ENCODE data around the gene GART. TPM values are rescaled to one million over a fixed set of nuclear protein-coding genes. Genes with fewer than 3 reads are reported as not detected.

The GART gene
- total and polyA plus RNA-seq, 4 donors, result 15.3 to 58.7 (median 46.9) TPM

GRCh38 chr21:33505833-33506232 is 36.1 kb downstream of the GART start:
- H3K9me3 ChIP-seq (ENCODE audit: control insufficient read depth in 4 of 4, insufficient read depth in 3 of 4, low read length in 3 of 4), result no peaks in the 10 kb centered on the region
- ATAC-seq (ENCODE audit: insufficient read depth, low FRiP score), result no peak
- no peak for DNase-seq
- no peak overlapping the region for H3K4me3 ChIP-seq
- H3K27ac ChIP-seq (ENCODE audit: low read depth in 1 of 2, low read length in 1 of 2), result no peak overlapping the region
- TF ChIP-seq CTCF (IDR thresholded peaks at IDR 0.05; ENCODE audit: control extremely low read depth, extremely low read depth), result no peak
- no peaks in the 10 kb centered on the region for H3K27me3 ChIP-seq (ENCODE audit: control insufficient read depth in 3 of 3, insufficient read depth in 3 of 3, low read length in 2 of 3)
- peaks cover 13 to 34% (median 21%) of the 10 kb centered on the region in 4 donors for H3K36me3 ChIP-seq (ENCODE audit: control insufficient read depth in 4 of 4, insufficient read depth in 4 of 4, low read length in 4 of 4)
- WGBS, 2 donors, result 96 to 97% methylated on average over 8 of the region's 8 CpGs
- no peak overlapping the region for H3K9ac ChIP-seq (ENCODE audit: insufficient read depth in 1 of 2, low read length in 2 of 2)
- H3K4me1 ChIP-seq (ENCODE audit: control insufficient read depth in 5 of 5, insufficient read depth in 5 of 5, low read length in 5 of 5), result no peaks in the 10 kb centered on the region

- H3K27me3 ChIP-seq (ENCODE audit: control insufficient read depth in 3 of 3, insufficient read depth in 3 of 3, low read length in 2 of 3), result no peaks in the 10 kb centered on the region
- no peak for ATAC-seq (ENCODE audit: insufficient read depth, low FRiP score)
- H3K4me1 ChIP-seq (ENCODE audit: control insufficient read depth in 5 of 5, insufficient read depth in 5 of 5, low read length in 5 of 5), result peaks cover 0 to 9% (median 0%) of the 10 kb centered on the region in 5 donors
- H3K9ac ChIP-seq (ENCODE audit: insufficient read depth in 1 of 2, low read length in 2 of 2), result no peak overlapping the region
- no peaks in the 10 kb centered on the region for H3K9me3 ChIP-seq (ENCODE audit: control insufficient read depth in 4 of 4, insufficient read depth in 3 of 4, low read length in 3 of 4)
- no peaks in the 10 kb centered on the region for H3K36me3 ChIP-seq (ENCODE audit: control insufficient read depth in 4 of 4, insufficient read depth in 4 of 4, low read length in 4 of 4)
- H3K4me3 ChIP-seq, result no peak overlapping the region
- WGBS, 2 donors, result 71 to 73% methylated on average over 7 of the region's 7 CpGs
- no peak overlapping the region for H3K27ac ChIP-seq (ENCODE audit: low read depth in 1 of 2, low read length in 1 of 2)
- DNase-seq, result no peak
- TF ChIP-seq CTCF (IDR thresholded peaks at IDR 0.05; ENCODE audit: control extremely low read depth, extremely low read depth), result no peak
Observed at GRCh38 chr21:33496345-33496744, 45.6 kb downstream of the GART start.

- WGBS, 2 donors, result 48 to 62% methylated on average over 4 of the region's 4 CpGs
- no peak for ATAC-seq (ENCODE audit: insufficient read depth, low FRiP score)
- Histone ChIP-seq H3K9me3 (ENCODE audit: control insufficient read depth in 4 of 4, insufficient read depth in 3 of 4, low read length in 3 of 4) (no peaks in the 10 kb centered on the region), H3K36me3 (ENCODE audit: control insufficient read depth in 4 of 4, insufficient read depth in 4 of 4, low read length in 4 of 4) (no peaks in the 10 kb centered on the region), H3K27ac (ENCODE audit: low read depth in 1 of 2, low read length in 1 of 2) (no peak overlapping the region), H3K9ac (ENCODE audit: insufficient read depth in 1 of 2, low read length in 2 of 2) (no peak overlapping the region), H3K4me3 (no peak overlapping the region), H3K27me3 (ENCODE audit: control insufficient read depth in 3 of 3, insufficient read depth in 3 of 3, low read length in 2 of 3) (no peaks in the 10 kb centered on the region), H3K4me1 (ENCODE audit: control insufficient read depth in 5 of 5, insufficient read depth in 5 of 5, low read length in 5 of 5) (peaks cover 0 to 12% (median 0%) of the 10 kb centered on the region in 5 donors)
- no peak for DNase-seq
- TF ChIP-seq CTCF (IDR thresholded peaks at IDR 0.05; ENCODE audit: control extremely low read depth, extremely low read depth), result no peak
Observed at GRCh38 chr21:33495743-33496142, 46.2 kb downstream of the GART start.

- Histone ChIP-seq H3K27ac (ENCODE audit: low read depth in 1 of 2, low read length in 1 of 2) (no peak overlapping the region), H3K36me3 (ENCODE audit: control insufficient read depth in 4 of 4, insufficient read depth in 4 of 4, low read length in 4 of 4) (no peaks in the 10 kb centered on the region), H3K9me3 (ENCODE audit: control insufficient read depth in 4 of 4, insufficient read depth in 3 of 4, low read length in 3 of 4) (no peaks in the 10 kb centered on the region), H3K9ac (ENCODE audit: insufficient read depth in 1 of 2, low read length in 2 of 2) (no peak overlapping the region), H3K4me1 (ENCODE audit: control insufficient read depth in 5 of 5, insufficient read depth in 5 of 5, low read length in 5 of 5) (peaks cover 0 to 13% (median 0%) of the 10 kb centered on the region in 5 donors), H3K4me3 (no peak overlapping the region), H3K27me3 (ENCODE audit: control insufficient read depth in 3 of 3, insufficient read depth in 3 of 3, low read length in 2 of 3) (no peaks in the 10 kb centered on the region)
- DNase-seq, result no peak
- TF ChIP-seq CTCF (IDR thresholded peaks at IDR 0.05; ENCODE audit: control extremely low read depth, extremely low read depth), result no peak
- WGBS, 2 donors, result 43 to 60% methylated on average over 3 of the region's 3 CpGs
- no peak for ATAC-seq (ENCODE audit: insufficient read depth, low FRiP score)
Observed at GRCh38 chr21:33493756-33494155, 48.2 kb downstream of the GART start.

Measured in lung (tissue), 12 donors.